GM21737 (cell line): ENCODE results near the gene AARS2.

Source experiments
- ATAC-seq: cut with Tn5 transposase; IDR thresholded peaks from one replicate; pipeline ENCODE4 v1.9.1; 2021; ENCODE audit warnings: mild to moderate bottlenecking, moderate library complexity; ENCODE audit not compliant: unreplicated experiment

The AARS2 gene

DNA sequence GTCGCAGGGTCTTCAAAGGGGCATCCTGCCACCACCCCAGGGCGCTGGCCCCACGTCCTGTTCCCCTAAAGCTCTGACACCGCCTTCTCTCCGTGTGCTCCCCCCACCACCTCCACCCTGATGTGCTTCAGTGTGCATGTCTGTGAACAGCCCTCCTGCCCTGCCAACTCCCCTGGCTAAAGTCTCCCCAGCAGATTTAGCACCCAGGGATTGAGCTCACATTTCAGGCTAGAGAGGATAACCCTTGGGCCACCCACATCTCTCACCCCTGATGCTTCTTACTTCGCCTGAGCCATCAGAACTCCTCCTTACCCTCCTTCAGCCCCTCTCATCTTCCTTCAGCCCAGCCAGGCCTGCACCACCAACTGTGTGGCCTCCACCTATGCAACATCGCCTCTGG is 35.4 kb downstream of the AARS2 start:
- ATAC-seq = no peak

DNA sequence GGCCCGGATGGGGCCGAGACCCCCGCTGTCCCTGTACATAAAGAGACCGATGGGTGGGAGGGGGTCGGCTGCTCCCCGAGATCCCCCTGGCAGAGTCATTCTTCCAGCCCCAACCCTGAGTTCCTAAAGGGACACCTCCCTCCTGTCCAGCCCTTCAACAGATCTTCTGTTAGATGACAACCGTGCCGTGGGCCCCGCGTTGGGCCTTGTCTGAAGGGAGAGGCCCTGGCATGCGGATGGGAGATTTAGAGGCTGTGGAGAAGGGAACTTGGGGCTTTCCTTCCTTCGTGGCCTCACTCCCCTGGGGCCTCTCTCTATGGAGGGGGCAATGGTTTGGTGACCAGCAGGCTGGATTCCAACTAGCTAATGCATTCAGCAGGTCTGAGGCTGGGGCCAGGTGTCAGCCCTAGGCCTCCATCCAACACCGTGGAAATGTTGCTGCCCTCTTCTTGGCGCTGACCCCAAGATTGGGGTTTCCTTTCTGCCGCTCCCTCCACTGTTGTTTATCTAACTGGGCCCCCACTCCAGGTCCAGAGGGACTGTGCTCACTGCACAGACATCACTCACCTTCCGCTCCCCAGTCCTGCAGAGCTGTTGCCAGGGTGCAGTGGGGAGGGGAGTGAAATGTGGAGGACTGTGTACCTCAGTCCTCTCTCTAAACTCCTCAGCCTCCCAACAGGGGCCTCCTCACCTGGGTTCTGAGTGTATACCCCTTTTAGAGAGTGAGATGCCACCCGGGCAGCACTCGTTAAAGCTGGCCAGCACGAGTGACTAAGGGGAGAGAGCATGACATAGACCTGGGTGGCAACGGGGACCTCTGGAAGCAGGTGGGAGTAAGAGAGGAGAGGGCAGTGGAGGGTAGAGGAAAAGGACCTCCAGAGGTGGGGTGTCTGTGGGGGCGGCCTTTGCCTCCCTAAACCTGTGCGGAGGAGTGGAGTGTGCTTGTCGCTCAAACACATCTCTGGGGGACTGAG is 36.2 kb downstream of the AARS2 start:
- no peak for ATAC-seq

DNA sequence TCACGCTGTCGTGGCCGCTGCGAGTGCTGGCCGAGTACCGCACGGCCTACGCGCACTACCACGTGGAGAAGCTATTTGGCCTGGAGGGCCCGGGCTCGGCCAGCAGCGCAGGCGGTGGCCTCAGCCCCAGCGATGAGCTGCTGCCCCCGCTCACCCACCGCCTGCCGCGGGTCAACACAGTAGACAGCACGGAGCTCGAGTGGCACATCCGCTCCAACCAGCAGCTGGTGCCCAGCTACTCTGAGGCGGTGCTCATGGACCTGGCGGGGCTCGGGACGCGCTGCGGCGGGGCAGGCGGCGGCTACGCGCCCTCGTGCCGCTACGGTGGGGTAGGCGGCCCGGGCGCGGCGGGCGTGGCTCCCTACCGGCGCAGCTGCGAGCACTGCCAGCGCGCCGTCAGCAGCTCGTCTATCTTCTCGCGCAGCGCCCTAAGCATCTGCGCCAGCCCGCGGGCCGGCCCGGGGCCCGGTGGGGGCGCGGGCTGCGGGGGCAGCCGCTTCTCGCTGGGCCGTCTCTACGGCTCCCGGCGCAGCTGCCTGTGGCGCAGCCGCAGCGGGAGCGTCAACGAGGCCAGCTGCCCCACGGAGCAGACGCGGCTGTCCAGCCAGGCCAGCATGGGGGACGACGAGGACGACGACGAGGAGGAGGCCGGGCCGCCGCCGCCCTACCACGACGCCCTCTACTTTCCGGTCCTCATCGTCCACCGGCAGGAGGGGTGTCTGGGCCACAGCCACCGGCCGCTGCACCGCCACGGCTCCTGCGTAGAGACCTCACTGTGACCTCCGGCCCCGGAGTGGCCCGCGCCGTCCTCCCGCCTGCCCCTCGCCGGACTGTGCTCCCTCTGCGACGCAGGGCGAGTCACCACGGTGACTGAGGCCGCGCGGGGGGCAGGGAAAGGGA is 37.1 kb downstream of the AARS2 start:
- no peak for ATAC-seq

DNA sequence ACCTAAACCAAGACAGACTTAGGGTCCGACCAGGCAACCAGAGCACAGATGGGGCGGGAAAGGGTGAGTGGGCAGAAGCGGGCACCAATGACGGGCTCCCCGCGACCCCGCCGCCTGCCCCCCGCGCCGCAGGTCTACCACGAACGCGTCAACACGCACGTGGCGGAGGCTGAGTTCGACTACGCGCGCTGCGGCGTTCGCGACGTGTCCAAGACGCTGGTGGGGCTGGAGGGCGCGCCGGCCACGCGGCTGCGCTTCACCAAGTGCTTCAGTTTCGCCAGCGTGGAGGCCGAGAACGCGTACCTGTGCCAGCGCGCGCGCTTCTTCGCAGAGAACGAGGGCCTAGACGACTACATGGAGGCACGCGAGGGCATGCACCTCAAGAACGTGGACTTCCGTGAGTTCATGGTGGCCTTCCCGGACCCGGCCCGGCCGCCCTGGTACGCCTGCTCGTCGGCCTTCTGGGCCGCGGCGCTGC is 37.8 kb downstream of the AARS2 start:
- no peak for ATAC-seq

DNA sequence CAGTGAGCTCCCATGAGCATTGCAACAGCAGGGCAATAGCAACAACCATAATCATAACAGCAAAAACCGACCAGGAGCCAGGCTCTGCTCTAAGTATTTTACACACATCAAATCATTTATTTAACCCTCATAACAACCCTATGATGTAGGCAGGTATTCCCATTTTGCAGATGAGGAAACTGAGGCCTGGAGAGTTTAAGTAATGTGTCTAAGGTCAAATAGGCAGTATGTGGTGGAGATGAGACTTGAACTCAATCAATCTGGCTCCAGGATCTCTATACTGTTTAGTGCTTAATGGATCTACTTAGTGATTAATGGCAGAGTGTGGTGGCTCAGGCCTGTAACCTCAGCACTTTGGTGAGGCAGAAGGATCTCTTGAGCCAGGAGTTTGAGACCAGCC is 39.5 kb downstream of the AARS2 start:
- no peak for ATAC-seq

DNA sequence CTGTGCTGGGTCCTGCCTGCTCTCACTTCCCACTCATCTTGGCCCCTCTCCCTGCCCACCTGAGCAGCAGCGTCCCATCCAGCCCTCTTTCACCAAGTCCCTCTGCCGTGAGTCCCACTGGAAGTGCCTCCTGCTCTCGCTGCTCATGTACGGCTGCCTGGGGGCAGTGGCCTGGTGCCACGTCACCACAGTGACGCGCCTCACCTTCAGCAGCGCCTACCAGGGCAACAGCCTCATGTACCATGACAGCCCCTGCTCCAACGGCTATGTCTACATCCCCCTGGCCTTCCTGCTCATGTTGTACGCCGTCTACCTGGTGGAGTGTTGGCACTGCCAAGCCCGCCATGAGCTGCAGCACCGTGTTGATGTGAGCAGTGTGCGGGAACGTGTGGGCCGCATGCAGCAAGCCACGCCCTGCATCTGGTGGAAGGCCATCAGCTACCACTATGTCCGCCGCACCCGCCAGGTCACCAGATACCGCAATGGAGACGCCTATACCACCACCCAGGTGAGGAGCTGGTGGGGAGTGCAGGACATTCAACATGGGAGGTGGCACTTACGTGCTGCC is 40.1 kb downstream of the AARS2 start:
- no peak for ATAC-seq

DNA sequence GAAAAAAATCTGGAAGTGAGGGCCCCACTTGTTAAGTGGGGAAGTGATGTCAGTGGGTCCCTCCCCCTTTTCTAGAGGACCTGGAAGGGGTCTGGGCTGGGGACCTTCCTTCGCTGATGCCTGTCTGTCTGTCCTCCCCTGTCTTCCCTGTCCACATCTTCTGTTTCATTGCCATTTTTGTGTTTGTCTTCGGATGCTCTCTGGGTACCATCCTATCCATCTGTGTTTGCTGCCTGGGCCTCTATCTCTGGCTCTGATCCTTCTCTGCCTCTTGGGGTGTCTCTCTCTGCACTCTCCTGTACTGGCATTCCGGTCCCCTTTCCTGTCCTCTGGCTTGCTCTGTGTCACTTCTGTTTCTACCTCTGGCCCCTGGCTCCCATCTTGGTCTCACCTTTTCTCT is 40.6 kb downstream of the AARS2 start:
- ATAC-seq = no peak

DNA sequence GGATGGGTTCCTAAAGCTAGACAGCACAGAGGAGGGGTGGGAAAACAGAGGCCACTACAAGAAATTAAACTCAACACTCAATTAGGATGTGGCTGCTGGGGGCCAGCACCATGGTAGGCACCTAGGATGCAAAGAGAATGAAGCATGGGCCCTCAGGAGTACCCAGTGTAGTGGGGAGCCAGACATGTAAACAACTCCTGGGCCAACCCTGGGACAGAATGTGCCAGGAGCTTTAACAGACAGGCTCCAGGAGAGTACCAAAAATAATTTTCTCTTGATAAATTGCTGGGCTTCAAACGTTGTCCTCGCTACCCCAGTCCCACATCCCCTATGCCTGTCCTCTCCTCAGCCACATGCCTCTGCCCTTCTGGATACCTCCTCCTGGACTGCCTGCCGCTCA is 41.2 kb downstream of the AARS2 start:
- ATAC-seq = no peak

DNA sequence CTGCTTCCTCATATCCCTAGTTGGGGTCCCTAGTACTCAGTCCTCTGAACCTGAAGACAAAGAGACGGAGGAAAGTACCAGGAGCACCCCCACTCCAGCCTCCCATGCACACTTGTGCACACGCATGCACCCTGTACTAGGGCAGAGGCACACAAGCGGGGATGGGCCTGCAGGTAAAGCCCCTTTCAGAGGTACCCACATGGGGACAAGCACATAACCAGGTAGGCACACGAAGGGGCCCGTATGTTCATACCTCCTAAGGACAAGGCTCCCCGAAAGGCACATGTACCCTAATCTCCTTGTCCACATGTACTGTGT is 41.8 kb downstream of the AARS2 start:
- no peak for ATAC-seq

DNA sequence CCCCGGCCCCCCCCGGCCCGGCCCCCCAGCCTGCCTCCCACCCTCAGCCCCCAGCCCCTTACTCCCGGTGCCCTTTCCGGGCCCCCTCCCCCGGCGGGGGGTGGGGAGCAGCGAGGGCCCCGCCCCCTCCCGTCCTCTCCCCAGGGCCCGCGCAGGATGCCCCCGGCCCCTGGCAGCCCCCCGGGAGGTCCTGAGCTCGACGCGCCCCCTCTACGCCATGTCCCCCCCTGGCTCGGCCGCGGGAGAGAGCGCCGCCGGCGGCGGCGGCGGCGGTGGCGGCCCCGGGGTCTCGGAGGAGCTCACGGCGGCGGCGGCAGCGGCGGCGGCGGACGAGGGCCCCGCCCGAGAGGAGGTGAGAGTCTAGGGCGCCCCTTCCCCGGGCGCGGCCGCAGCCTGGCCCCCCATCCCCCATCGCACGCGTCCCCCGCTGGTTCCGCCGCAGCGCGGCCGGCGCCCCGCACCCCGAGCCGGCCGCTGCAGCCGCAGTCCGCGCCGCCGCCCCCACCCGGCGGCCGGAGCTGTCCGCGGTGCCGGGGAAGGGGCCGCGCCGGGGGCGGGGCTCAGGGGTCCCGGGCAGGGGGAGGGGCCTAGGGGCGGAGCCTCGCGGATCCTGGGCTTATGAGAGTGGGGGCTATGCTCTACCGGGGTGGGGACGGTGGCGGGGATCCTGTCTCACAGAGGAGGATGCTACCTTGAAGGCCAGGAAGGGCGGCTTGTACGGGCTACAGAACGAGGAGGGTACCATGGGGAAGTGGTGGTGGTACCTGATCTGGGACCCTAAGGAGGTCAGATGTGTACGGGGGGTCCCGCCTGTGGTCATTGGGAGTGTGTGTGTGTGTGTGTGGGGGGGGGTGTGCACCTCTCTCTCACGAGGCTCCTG is 42.4 kb downstream of the AARS2 start:
- ATAC-seq = no peak

DNA sequence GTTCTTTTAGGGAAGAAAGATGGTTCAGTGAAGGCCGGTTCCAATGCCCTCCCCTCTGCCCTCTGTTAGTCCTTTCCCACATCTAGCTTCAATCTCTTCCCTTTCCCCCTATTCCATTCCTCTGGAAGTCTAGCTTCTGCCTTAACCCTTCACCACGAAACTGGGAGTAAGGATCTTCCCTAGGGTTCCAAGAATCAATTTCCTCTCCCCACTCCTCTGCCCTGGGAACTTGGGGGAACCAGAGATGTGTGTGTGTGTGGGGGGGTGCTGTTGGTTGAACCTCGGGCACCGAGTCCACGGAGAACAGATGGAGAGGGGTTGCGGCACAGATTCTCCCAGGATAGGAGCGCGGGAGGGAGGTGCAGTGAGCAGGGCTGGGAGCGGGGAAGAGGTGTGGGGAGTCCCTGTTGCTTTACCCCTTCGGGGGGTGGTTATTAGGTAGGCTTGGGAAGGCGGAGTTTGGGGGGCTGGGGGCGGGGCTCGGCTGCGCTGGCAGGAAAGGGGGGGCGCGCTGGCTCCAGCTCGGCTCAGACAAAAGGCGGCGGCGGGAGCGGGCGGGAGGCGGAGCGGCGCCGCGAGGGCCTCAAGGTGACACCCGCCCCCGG is 43.1 kb downstream of the AARS2 start, which contains the start of gene TMEM151B:
TSS of gene TMEM151B (plus strand) at position 530 of the 605 bp plus-strand sequence. CDS start 293 bp downstream, outside the sequence.
- ATAC-seq = no peak

DNA sequence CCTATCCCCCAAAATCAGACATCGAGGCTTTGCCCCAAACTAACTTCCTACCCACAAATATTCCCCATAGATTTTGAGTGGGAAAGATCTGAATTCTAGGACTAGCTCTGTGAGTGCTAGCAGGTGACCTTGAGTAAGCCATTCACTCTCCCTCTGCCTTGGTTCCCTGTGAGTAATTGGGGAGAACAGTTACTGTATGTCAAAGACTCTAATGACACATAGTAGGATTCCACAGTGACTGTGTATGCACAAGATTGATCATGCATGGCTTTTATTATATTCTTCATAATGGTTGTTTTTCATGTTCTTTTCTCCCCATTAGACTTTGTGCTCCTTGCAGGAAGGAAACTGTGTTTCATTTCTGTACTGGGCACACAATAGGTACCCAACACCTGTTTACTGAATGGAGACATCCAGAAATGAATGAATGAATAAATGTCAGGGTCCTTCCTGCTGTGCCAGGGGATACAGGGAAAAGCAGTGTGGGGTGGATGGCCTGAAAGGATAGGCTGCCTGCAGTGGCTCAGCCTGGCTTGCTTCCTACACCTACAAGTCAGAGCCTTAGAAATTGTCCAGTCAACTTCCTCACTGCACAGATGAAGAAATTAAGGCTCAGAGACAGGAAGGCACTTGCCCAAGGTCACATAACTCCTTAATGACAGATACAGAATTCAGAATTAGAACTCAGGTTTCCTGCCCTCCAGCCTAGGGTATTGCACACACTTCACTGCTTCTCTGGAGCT is 43.8 kb downstream of the AARS2 start:
- no peak for ATAC-seq

DNA sequence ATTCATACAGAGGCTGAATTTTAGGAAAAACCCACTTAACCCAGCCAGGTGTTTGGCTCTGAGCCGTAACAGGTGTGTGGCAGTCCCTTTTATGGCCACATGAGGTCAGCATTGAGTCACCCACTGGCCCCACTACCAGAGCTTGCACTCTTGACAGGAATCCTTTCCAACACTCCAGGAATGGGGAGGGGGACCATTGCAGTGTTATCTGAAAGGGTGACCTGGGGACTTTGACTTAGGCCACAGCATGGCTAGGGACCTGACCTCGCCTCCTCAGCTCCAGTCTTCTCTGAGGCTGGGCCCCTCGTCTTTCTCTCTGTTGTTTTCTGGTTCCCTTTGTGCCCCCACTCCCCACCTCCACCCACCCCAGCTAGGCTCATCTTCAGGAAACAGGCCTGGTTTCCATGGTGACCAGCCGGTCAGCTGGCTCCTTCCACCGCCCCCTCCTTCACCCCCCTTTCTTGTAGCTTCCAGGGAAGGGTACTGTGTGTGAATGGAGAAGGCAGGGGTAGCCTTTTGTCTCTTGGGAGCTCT is 45.0 kb downstream of the AARS2 start:
- ATAC-seq = no peak

DNA sequence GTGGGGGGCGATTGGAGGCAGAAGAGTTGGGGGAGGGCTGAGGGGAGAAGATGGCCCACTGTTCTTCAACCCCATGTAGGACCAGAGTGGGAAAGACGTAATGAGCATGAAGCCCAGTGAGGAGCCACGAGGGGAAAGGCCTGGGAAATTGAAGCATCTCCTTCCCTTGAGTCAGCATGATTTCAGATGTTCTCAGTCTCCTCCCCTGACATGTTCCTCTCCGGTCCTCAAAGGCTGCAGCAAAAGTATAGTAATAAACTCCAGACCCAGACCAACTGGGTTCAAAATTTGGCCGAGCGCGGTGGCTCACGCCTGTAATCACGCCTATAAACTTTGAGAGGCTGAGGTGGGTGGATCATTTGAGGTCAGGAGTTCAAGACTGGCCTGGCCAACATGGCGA is 45.9 kb downstream of the AARS2 start:
- no peak for ATAC-seq

DNA sequence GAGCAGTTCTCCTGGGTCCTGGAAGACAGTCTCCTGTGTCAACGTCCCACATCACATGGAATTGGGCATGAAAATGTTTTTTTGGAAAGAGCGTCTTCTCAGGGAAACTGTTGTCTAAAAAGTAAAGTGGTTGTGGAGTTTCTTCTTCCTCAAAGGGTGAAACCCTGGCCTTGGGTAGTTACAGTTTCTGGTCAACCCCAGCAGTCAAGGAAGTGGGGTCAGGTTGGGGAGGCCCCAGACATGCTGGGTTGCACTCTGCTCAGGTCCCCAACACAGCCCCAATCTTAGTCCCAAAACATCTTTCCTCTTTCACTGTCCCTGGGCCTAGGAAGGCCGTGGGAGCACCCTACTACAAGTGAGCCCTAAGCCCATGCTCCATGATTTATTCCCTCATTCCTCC is 46.8 kb downstream of the AARS2 start:
- ATAC-seq = peak; percentile 28

DNA sequence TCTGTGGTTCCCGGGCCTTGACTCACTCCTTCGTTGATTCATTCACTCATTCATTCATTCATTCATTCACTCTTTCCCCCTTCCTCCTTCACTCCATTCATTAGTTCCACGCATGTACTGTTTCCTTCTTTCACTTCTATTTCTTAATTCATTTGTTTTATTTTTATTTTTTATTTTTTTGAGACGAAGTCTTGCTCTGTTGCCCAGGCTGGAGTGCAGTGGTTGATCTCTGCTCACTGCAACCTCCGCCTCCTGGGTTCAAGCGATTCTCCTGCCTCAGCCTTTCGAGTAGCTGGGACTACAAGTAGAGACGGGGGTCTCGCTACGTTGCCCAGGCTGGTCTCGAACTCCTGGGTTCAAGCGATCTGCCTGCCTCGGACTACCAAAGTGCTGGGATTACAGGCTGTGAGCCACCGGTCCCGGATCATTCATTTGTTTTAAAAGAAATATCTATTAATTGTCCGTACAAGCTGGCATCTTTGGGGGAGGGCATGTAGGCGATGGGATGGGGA is 47.4 kb downstream of the AARS2 start:
- no peak for ATAC-seq

DNA sequence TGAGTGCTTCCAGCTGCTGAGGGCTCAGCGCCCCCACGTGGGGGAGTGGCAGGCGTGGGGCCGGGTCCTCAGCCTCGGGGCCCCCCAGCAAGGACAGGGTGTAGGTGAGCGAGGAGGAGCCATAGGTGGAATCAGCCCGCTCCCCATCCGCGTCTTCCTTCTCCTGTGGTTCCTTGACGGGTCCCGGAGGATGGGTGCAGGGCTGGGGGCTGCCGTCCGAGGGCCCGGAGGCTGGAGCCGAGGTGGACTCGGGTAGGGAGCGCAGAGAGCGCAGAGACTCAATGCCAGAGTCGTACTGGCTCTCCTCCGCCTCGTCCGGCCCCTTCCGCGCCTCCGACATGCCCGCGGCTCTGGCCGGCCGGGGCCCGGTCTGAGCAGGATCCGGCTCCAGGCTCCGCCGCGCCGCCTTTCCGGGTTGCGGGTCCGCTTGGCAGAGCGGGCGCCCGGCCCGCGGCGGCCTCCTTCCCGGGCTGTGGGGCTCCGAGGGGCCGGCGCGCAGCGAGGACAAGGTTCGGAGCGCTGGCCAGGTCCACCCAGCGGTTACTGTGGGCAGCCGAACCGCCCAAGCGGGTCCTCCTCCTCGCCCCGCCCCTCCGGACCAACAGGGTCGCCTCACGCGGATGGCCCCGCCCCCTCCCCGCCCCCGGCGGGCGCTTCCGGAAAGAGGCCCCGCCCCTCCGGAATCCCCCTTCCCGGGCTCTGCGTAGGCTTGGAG is 48.0 kb downstream of the AARS2 start, which contains the start of gene NFKBIE:
TSS of gene NFKBIE (minus strand) at position 545 of the 715 bp plus-strand sequence. CDS start at position 340, 205 bp downstream.
- peak; percentile 40 for ATAC-seq
